ENCODE data around the gene TMEM270. TPM values are rescaled to one million over a fixed set of nuclear protein-coding genes. Genes with fewer than 3 reads are reported as not detected.
A peak's percentile ranks its signal among the peaks of the same experiment; 100 is the strongest.
"Not testable (repeated sequence)": the region's sequence is repeated elsewhere in the genome, so short reads cannot be mapped to it uniquely, and the experiment has no call there.

TMEM270 gene
- total RNA-seq, 4 donors from 2014 or later = not detected

DNA sequence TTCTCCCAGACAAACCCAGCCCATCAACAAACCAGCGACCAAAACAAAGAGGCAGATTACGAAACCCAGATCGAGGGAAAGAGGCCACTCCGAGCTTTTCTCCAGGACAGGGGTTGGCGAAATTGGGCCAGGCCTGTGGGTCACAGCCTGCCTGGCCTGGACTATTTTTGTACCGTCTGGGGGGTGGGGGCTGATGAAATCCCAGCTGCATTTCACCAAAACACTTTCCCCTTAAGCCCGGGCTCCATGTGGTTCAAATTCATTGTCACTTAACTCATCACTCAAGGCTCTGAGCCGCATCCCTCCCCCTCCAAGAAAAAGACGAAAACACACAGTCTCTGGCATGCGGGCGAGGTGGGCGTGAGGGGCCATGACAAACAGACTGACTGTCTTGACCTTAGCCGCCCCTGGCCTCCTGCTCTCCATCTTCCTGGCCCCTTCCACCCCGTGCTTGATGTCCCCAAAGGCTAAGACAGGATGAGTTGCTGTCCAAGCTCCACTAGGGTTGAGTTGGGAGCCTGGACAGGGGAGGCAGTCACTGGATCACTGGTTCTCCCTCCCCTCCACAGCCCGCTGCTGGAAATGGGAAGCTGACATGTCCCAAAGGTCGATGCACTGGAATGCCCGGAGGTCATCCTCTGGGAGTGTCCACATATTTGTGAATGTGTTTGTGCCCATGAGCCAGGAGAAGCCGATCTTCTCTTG, 19.2 kb downstream of the TMEM270 start:
- Histone ChIP-seq H3K4me1 (peaks cover 0 to 32% (median 13%) of the 10 kb centered on the region in 3 donors), H3K27ac (peak overlapping the region in 3 of 4 donors; percentile 59 to 74 (median 65)), H3K36me3 (no peaks in the 10 kb centered on the region), H3K9me3 (no peaks in the 10 kb centered on the region), H3K27me3 (no peaks in the 10 kb centered on the region), H3K4me3 (no peak overlapping the region)
- 60 to 66% methylated on average over 2 to 4 of the region's 18 CpGs for WGBS, 2 donors (ENCODE audit: low coverage in 1 of 2)
- peak; percentile 86 for ATAC-seq
- TF ChIP-seq POLR2AphosphoS5 (IDR thresholded peaks at IDR 0.05) (no peak), POLR2A (IDR thresholded peaks at IDR 0.05) (no peak), CTCF (IDR thresholded peaks at IDR 0.05) (no peak), EP300 (IDR thresholded peaks at IDR 0.05) (no peak)

DNA sequence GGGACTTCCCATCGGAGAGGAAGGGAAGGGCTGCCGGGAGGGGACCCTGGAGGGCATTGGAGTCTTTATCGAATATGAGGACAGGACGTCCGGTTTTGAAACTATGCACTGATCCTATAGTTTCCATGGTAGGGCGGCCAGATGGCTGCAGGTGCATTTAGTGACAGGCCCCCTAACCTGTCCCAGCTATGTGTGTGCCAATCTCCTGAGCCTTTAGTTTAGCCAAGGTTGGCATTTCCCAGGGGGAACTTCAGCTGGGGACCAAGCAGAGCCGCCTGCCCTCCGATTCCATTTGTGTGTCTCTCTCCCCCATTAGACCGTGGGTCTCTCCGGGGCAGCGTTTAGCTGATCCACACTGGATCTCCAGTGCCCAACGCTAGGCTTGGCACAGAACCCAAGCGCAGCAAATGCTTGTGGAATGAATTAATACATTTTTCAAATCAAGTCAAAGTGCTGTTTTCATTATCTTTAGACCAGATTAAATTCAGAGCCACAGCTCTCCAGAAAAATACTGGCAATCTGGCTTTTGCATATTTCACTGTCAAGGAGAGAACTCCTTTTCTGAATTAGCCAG, 19.9 kb downstream of the TMEM270 start:
- Histone ChIP-seq H3K4me3 (no peak overlapping the region), H3K27me3 (no peaks in the 10 kb centered on the region), H3K36me3 (no peaks in the 10 kb centered on the region), H3K27ac (peak overlapping the region in 3 of 4 donors; percentile 59 to 74 (median 65)), H3K9me3 (no peaks in the 10 kb centered on the region), H3K4me1 (peaks cover 0 to 33% (median 13%) of the 10 kb centered on the region in 3 donors)
- TF ChIP-seq POLR2A (IDR thresholded peaks at IDR 0.05) (no peak), POLR2AphosphoS5 (IDR thresholded peaks at IDR 0.05) (peak; percentile 9), EP300 (IDR thresholded peaks at IDR 0.05) (no peak)
- ATAC-seq = no peak
- 60% methylated on average over 1 to 8 of the region's 13 CpGs for WGBS, 2 donors (ENCODE audit: low coverage in 1 of 2)

- TF ChIP-seq POLR2AphosphoS5 (IDR thresholded peaks at IDR 0.05) (no peak), POLR2A (IDR thresholded peaks at IDR 0.05) (no peak), CTCF (IDR thresholded peaks at IDR 0.05) (no peak), EP300 (IDR thresholded peaks at IDR 0.05) (no peak)
- no peak for ATAC-seq
- 50 to 83% methylated on average over 3 of the region's 5 CpGs for WGBS, 2 donors (ENCODE audit: low coverage in 1 of 2)
- Histone ChIP-seq H3K36me3 (no peaks in the 10 kb centered on the region), H3K4me1 (peaks cover 0 to 40% (median 20%) of the 10 kb centered on the region in 3 donors), H3K27me3 (no peaks in the 10 kb centered on the region), H3K4me3 (no peak overlapping the region), H3K27ac (peak overlapping the region in 3 of 4 donors; percentile 59 to 74 (median 65)), H3K9me3 (no peaks in the 10 kb centered on the region)
These were observed 20.5 kb downstream of the TMEM270 start for GRCh38 chr7:73881352-73882046.

GRCh38 chr7:73882047-73882402, 21.1 kb downstream of the TMEM270 start:
- no peak for ATAC-seq
- WGBS, 2 donors (ENCODE audit: low coverage in 1 of 2) = 72% methylated on average over 2 of the region's 3 CpGs; no CpG with 5 or more reads in 1 of the 2 donors
- Histone ChIP-seq H3K27ac (peak overlapping the region in 3 of 4 donors; percentile 59 to 74 (median 65)), H3K4me1 (peaks cover 0 to 45% (median 25%) of the 10 kb centered on the region in 3 donors), H3K27me3 (no peaks in the 10 kb centered on the region), H3K9me3 (no peaks in the 10 kb centered on the region), H3K4me3 (no peak overlapping the region), H3K36me3 (no peaks in the 10 kb centered on the region)
- TF ChIP-seq EP300 (IDR thresholded peaks at IDR 0.05) (no peak), CTCF (IDR thresholded peaks at IDR 0.05) (no peak), POLR2A (IDR thresholded peaks at IDR 0.05) (no peak), POLR2AphosphoS5 (IDR thresholded peaks at IDR 0.05) (no peak)

DNA sequence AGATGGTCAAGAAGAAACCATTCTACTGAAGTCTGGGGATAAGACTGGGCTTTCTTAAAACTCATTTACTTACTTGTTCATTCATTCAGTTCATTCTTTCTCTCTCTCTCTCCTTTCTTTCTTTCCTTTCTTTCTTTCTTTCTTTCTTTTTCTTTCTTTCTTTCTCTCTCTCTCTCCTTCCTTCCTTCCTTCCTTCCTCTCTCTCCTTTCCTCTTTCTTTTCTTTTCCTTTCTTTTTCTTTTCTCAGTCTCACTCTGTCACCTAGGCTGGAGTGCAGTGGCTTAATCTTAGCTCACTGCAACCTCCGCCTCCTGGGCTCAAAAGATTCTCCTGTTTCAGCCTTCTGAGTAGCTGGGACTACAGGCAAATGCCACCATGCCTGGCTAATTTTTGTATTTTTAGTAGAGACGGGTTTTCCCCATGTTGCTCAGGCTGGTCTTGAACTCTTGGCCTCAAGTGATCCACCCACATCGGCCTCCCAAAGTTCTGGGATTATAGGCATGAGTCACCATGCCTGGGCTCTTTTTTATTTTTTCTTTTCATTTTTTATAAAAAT, 24.0 kb downstream of the TMEM270 start:
- not testable (repeated sequence) for H3K27me3 ChIP-seq, H3K4me3 ChIP-seq, H3K9me3 ChIP-seq, H3K27ac ChIP-seq, ATAC-seq, H3K36me3 ChIP-seq
- H3K4me1 ChIP-seq = peaks cover 0 to 44% (median 29%) of the 10 kb centered on the region in 3 donors
- 76 to 80% methylated on average over 3 of the region's 3 CpGs for WGBS, 2 donors (ENCODE audit: low coverage in 1 of 2)

All from gastroesophageal sphincter (tissue), 4 donors.